Measurements from ENCODE around the gene CPO.
"Not testable (repeated sequence)": the region's sequence is repeated elsewhere in the genome, so short reads cannot be mapped to it uniquely, and the experiment has no call there.

The CPO gene
- total RNA-seq, result 0 to 0.91 (median 0.23) reads per million in 4 experiments

GRCh38 chr2:206939340-206939739 lies at the start of gene CPO:
CPO (plus strand) TSS chr2:206939518; CDS start chr2:206939600, 82 bp downstream.
- DNase-seq, result no peak

- DNase-seq, result no peak
These were observed 49.1 kb upstream of the CPO start for GRCh38 chr2:206890179-206890578.

GRCh38 chr2:206890926-206891325 lies 48.4 kb upstream of the CPO start:
- no peak for DNase-seq

GRCh38 chr2:206915121-206915520 lies 24.2 kb upstream of the CPO start:
- DNase-seq, result no peak

- DNase-seq, result no peak
These were observed 21.1 kb upstream of the CPO start for GRCh38 chr2:206918263-206918662.

GRCh38 chr2:206920310-206920709 lies 19.0 kb upstream of the CPO start:
- DNase-seq, result no peak

GRCh38 chr2:206920951-206921350 lies 18.4 kb upstream of the CPO start:
- DNase-seq, result no peak

- no peak for DNase-seq
These were observed 17.8 kb upstream of the CPO start for GRCh38 chr2:206921529-206921928.

- DNase-seq, result no peak
These were observed 3.1 kb upstream of the CPO start for GRCh38 chr2:206935991-206936842.

GRCh38 chr2:206936843-206937230 lies 2.5 kb upstream of the CPO start:
- DNase-seq, result no peak

- DNase-seq, result no peak
These were observed 1.8 kb upstream of the CPO start for GRCh38 chr2:206937555-206937954.

- no peak for DNase-seq
These were observed 1.2 kb downstream of the CPO start for GRCh38 chr2:206940546-206940945.

GRCh38 chr2:206942592-206943478 lies 3.5 kb downstream of the CPO start:
- DNase-seq, result no peak

- DNase-seq, result not testable (repeated sequence)
These were observed 14.1 kb downstream of the CPO start for GRCh38 chr2:206953404-206953803.

- DNase-seq, result no peak
These were observed 15.9 kb downstream of the CPO start for GRCh38 chr2:206955253-206955652.

GRCh38 chr2:206958261-206958660 lies 18.9 kb downstream of the CPO start:
- DNase-seq, result no peak

- no peak for DNase-seq
These were observed 23.6 kb downstream of the CPO start for GRCh38 chr2:206962966-206963365.

- DNase-seq, result no peak
These were observed 29.1 kb downstream of the CPO start for GRCh38 chr2:206968134-206969086.

GRCh38 chr2:206969192-206969591 lies 29.9 kb downstream of the CPO start:
- no peak for DNase-seq

- no peak for DNase-seq
These were observed 31.5 kb downstream of the CPO start for GRCh38 chr2:206970589-206971360.

GRCh38 chr2:206971805-206972204 lies 32.5 kb downstream of the CPO start:
- no peak for DNase-seq

GRCh38 chr2:206974551-206974950 lies 35.2 kb downstream of the CPO start:
- DNase-seq, result no peak

Data from effector CD8-positive, alpha-beta T cell (primary cell).